HCT116 (cell line): ENCODE measurements around the gene COPE. TPM values are rescaled to one million over a fixed set of nuclear protein-coding genes. Genes with fewer than 3 reads are reported as not detected.

ENCODE experiments used
- ATAC-seq: fragments of 200-7000 bp; cut with Tn5 transposase; 2 replicates; pipeline ENCODE4 v1.9.1; 2020; ENCODE audit warnings: mild to moderate bottlenecking, moderate library complexity
- BruUV-seq: library from RNA; stranded (reverse); fragments of 400-500 nt; replicated peaks from 2 replicates; lab custom pipeline; 2021; lab: Mats Ljungman, UMichigan
- CTCF ChIA-PET: fragments of 300-600 bp; sonication (Branson Sonifier 250); formaldehyde crosslinking; loops from one replicate; lab custom pipeline; 2021; ENCODE audit warnings: antibody characterized with exemption; lab: Charles Lee
- POLR2A ChIA-PET: fragments of 300-600, 350-600 bp; sonication (Branson Sonifier 250); formaldehyde crosslinking; loops from one replicate; lab custom pipeline; 2021; ENCODE audit warnings: antibody characterized with exemption; lab: Charles Lee
- RAD21 ChIA-PET, 2 experiments: fragments of 300-600 bp; sonication (Branson Sonifier 250); formaldehyde crosslinking; loops; one replicate each; lab custom pipeline; 2023; ENCODE audit warnings: low total read pairs in 2 of 2; ENCODE audit not compliant: uncharacterized antibody in 2 of 2, unreplicated experiment in 2 of 2, low non-redundant PET in 1 of 2; lab: Charles Lee
- DNase-seq: peaks from one replicate; pipeline ENCODE4 v3.0.0-alpha.2; 2010; ENCODE audit warnings: low read depth, low spot score
- H2AFZ ChIP-seq: fragments of 200-600 bp; shearing (Covaris generic), sonication (generic); 2 replicates; pipeline ENCODE4 v1.6.1; 2017; ENCODE audit warnings: low read depth, mixed run types, mixed read lengths, antibody characterized with exemption, low read length; ENCODE audit not compliant: poor library complexity, severe bottlenecking
- H3K27ac ChIP-seq: 2 replicates; pipeline ENCODE4 v1.5.1; 2012; ENCODE audit warnings: low read depth, low read length
- H3K27me3 ChIP-seq: fragments of 200-600 bp; sonication (generic); 2 replicates; pipeline ENCODE4 v1.6.1; 2016; ENCODE audit warnings: mixed run types, low read length, mixed read lengths; ENCODE audit not compliant: insufficient read depth
- H3K36me3 ChIP-seq, 2 experiments: fragments of 200-500 bp in 1 of 2; fragments of 200-600 bp in 1 of 2; sonication (Bioruptor generic) in 1 of 2; sonication (generic) in 1 of 2; 2 replicates each; pipeline versions ENCODE4 v1.5.1 to v1.6.1; 2014 to 2016; ENCODE audit warnings: low read length in 2 of 2, inconsistent platforms in 1 of 2, mixed read lengths in 1 of 2, mixed run types in 1 of 2; ENCODE audit not compliant: insufficient read depth in 2 of 2, control insufficient read depth in 1 of 2
- H3K4me1 ChIP-seq, 2 experiments: fragments of 200-600 bp in 1 of 2; sonication (generic) in 1 of 2; 2 replicates each; pipeline versions ENCODE4 v1.5.1 to v1.6.1; 2012 to 2017; ENCODE audit warnings: low read length in 2 of 2, inconsistent platforms in 1 of 2, mild to moderate bottlenecking in 1 of 2, mixed read lengths in 1 of 2, mixed run types in 1 of 2, moderate library complexity in 1 of 2; ENCODE audit not compliant: insufficient read depth in 2 of 2, control insufficient read depth in 1 of 2
- H3K4me2 ChIP-seq: fragments of 200-600 bp; sonication (generic); 2 replicates; pipeline ENCODE4 v1.6.1; 2017; ENCODE audit warnings: mixed run types, low read length, mixed read lengths
- H3K4me3 ChIP-seq, 2 experiments: fragments of 200-600 bp in 1 of 2; sonication (generic) in 1 of 2; replicated peaks in 1 of 2; 2 replicates each; pipeline ENCODE4 v1.5.1; 2011 to 2016; ENCODE audit warnings: low read length in 2 of 2, control low read depth in 1 of 2, low read depth in 1 of 2, mild to moderate bottlenecking in 1 of 2, mixed read lengths in 1 of 2, mixed run types in 1 of 2
- H3K79me2 ChIP-seq: fragments of 200-600 bp; sonication (generic); 2 replicates; pipeline ENCODE4 v1.6.1; 2017; ENCODE audit warnings: mild to moderate bottlenecking, mixed run types, low read length, moderate library complexity, mixed read lengths; ENCODE audit not compliant: insufficient read depth
- H3K9ac ChIP-seq: fragments of 200-600 bp; sonication (generic); 2 replicates; pipeline ENCODE4 v1.6.1; 2016; ENCODE audit warnings: low read length, mixed read lengths
- H3K9me2 ChIP-seq: fragments of 200-600 bp; sonication (generic), shearing (Covaris generic); 2 replicates; pipeline ENCODE4 v1.6.1; 2017; ENCODE audit warnings: mixed run types, mild to moderate bottlenecking, moderate library complexity; ENCODE audit not compliant: insufficient read depth
- H3K9me3 ChIP-seq, 2 experiments: fragments of 200-500 bp in 1 of 2; fragments of 200-600 bp in 1 of 2; sonication (Bioruptor generic) in 1 of 2; sonication (generic) in 1 of 2; 2 replicates each; pipeline ENCODE4 v1.6.1; 2014 to 2017; ENCODE audit warnings: low read length in 2 of 2, mixed read lengths in 2 of 2, inconsistent platforms in 1 of 2, low read depth in 1 of 2, mild to moderate bottlenecking in 1 of 2, mixed run types in 1 of 2, moderate library complexity in 1 of 2; ENCODE audit not compliant: control insufficient read depth in 1 of 2, insufficient read depth in 1 of 2
- H4K20me1 ChIP-seq: fragments of 200-600 bp; sonication (generic), shearing (Covaris generic); 2 replicates; pipeline ENCODE4 v1.6.1; 2017; ENCODE audit warnings: mixed run types, mild to moderate bottlenecking, moderate library complexity; ENCODE audit not compliant: insufficient read depth
- ATF3 ChIP-seq: IDR thresholded peaks from 2 replicates; pipeline ENCODE4 v1.6.1; 2012
- CBX3 ChIP-seq: IDR thresholded peaks from 2 replicates; pipeline ENCODE4 v1.6.1; 2012; ENCODE audit warnings: low read depth
- EGR1 ChIP-seq: IDR thresholded peaks from 2 replicates; pipeline ENCODE4 v1.6.1; 2012; ENCODE audit warnings: low read depth
- ELF1 ChIP-seq: IDR thresholded peaks from 2 replicates; pipeline ENCODE4 v1.6.1; 2012; ENCODE audit warnings: low read depth, borderline replicate concordance
- FOSL1 ChIP-seq: IDR thresholded peaks from 2 replicates; pipeline ENCODE4 v1.6.1; 2012; ENCODE audit warnings: low read depth
- JUND ChIP-seq: IDR thresholded peaks from 2 replicates; pipeline ENCODE4 v1.6.1; 2012
- SIN3A ChIP-seq: IDR thresholded peaks from 2 replicates; pipeline ENCODE4 v1.6.1; 2012; ENCODE audit warnings: low read depth
- SRF ChIP-seq: IDR thresholded peaks from 2 replicates; pipeline ENCODE4 v1.6.1; 2012; ENCODE audit warnings: low read depth
- TCF7L2 ChIP-seq: IDR thresholded peaks from 2 replicates; pipeline ENCODE4 v1.7.0; 2011; ENCODE audit warnings: borderline replicate concordance, inconsistent platforms; ENCODE audit not compliant: insufficient read depth, insufficient read length; ENCODE audit errors: extremely low read depth
- ZBTB33 ChIP-seq: IDR thresholded peaks from 2 replicates; pipeline ENCODE4 v1.6.1; 2011; ENCODE audit warnings: mild to moderate bottlenecking, low read length, moderate library complexity; ENCODE audit not compliant: insufficient replicate concordance; ENCODE audit errors: extremely low read depth
- ZFX ChIP-seq: fragments of 450-650 bp; IDR thresholded peaks from 2 replicates; pipeline ENCODE4 v1.6.1; 2017
- ZNF274 ChIP-seq: fragments of 200-500 bp; sonication (Bioruptor generic); IDR thresholded peaks from 2 replicates; pipeline ENCODE4 v1.6.1; 2014; ENCODE audit warnings: mild to moderate bottlenecking, low read depth, low read length, inconsistent platforms
- intact Hi-C: fragments of 100-400 bp; cut with micrococcal nuclease; formaldehyde crosslinking; loops from 2 replicates; pipeline ENCODE4 v1.10.0; 2022
- total RNA-seq: library from RNA; stranded (reverse); gene quantifications from one replicate; pipeline ENCODE4 v1.2.1, GENCODE V29; 2021; ENCODE audit not compliant: unreplicated experiment
- TF ChIP-seq, protein P1 (sequence below): IDR thresholded peaks from 2 replicates; pipeline ENCODE4 v1.6.1; 2012; ENCODE audit warnings: low read depth
- TF ChIP-seq, protein P2 (sequence below), 3 experiments: fragments of 200-600 bp in 1 of 3; sonication (generic) in 1 of 3; IDR thresholded peaks in 2 of 3; conservative IDR thresholded peaks in 1 of 3; 2 replicates each; pipeline ENCODE4 v1.5.1; 2012 to 2017; ENCODE audit warnings: low read depth in 2 of 3, low read length in 2 of 3, antibody characterized with exemption in 1 of 3, borderline replicate concordance in 1 of 3, control low read depth in 1 of 3, mild to moderate bottlenecking in 1 of 3, mixed read lengths in 1 of 3, mixed run types in 1 of 3, moderate library complexity in 1 of 3; ENCODE audit not compliant: insufficient read depth in 1 of 3
- TF ChIP-seq, protein P3 (sequence below): IDR thresholded peaks from 2 replicates; pipeline ENCODE4 v1.6.1; 2012

Gene COPE
- total RNA-seq, 1 experiment from 2014 or later = 263 TPM

GRCh38 chr19:18905513-18906236 lies 13.5 kb downstream of the COPE start:
- ATAC-seq = no peak
- H3K4me1 ChIP-seq = no peaks in the 10 kb centered on the region
- no peak overlapping the region for H2AFZ ChIP-seq
- H3K4me2 ChIP-seq = no peak overlapping the region
- H3K36me3 ChIP-seq = peaks cover 0 to 8% of the 10 kb centered on the region in 2 experiments; a peak in 3 of 4 replicates
- H3K9ac ChIP-seq = no peak overlapping the region
- no peaks in the 10 kb centered on the region for H3K79me2 ChIP-seq
- TF ChIP-seq, protein P1, sequence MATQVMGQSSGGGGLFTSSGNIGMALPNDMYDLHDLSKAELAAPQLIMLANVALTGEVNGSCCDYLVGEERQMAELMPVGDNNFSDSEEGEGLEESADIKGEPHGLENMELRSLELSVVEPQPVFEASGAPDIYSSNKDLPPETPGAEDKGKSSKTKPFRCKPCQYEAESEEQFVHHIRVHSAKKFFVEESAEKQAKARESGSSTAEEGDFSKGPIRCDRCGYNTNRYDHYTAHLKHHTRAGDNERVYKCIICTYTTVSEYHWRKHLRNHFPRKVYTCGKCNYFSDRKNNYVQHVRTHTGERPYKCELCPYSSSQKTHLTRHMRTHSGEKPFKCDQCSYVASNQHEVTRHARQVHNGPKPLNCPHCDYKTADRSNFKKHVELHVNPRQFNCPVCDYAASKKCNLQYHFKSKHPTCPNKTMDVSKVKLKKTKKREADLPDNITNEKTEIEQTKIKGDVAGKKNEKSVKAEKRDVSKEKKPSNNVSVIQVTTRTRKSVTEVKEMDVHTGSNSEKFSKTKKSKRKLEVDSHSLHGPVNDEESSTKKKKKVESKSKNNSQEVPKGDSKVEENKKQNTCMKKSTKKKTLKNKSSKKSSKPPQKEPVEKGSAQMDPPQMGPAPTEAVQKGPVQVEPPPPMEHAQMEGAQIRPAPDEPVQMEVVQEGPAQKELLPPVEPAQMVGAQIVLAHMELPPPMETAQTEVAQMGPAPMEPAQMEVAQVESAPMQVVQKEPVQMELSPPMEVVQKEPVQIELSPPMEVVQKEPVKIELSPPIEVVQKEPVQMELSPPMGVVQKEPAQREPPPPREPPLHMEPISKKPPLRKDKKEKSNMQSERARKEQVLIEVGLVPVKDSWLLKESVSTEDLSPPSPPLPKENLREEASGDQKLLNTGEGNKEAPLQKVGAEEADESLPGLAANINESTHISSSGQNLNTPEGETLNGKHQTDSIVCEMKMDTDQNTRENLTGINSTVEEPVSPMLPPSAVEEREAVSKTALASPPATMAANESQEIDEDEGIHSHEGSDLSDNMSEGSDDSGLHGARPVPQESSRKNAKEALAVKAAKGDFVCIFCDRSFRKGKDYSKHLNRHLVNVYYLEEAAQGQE = no peak
- TF ChIP-seq ATF3 = no peak
- TF ChIP-seq, protein P2, sequence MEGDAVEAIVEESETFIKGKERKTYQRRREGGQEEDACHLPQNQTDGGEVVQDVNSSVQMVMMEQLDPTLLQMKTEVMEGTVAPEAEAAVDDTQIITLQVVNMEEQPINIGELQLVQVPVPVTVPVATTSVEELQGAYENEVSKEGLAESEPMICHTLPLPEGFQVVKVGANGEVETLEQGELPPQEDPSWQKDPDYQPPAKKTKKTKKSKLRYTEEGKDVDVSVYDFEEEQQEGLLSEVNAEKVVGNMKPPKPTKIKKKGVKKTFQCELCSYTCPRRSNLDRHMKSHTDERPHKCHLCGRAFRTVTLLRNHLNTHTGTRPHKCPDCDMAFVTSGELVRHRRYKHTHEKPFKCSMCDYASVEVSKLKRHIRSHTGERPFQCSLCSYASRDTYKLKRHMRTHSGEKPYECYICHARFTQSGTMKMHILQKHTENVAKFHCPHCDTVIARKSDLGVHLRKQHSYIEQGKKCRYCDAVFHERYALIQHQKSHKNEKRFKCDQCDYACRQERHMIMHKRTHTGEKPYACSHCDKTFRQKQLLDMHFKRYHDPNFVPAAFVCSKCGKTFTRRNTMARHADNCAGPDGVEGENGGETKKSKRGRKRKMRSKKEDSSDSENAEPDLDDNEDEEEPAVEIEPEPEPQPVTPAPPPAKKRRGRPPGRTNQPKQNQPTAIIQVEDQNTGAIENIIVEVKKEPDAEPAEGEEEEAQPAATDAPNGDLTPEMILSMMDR (IDR thresholded peaks at IDR 0.05 in 2 of 3, conservative IDR thresholded peaks at IDR 0.05 in 1 of 3; ENCODE audit: borderline replicate concordance in 1 of 3, insufficient read depth in 1 of 3, low read depth in 2 of 3, low read length in 2 of 3) = no peak
- no peak for TF ChIP-seq ZNF274
- TF ChIP-seq, protein P3, sequence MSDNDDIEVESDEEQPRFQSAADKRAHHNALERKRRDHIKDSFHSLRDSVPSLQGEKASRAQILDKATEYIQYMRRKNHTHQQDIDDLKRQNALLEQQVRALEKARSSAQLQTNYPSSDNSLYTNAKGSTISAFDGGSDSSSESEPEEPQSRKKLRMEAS = no peak
- TF ChIP-seq JUND = no peak
- no peak for TF ChIP-seq EGR1
- no peak for TF ChIP-seq SRF
- TF ChIP-seq ELF1 = no peak
- no peak for TF ChIP-seq TCF7L2
- TF ChIP-seq FOSL1 = no peak
- no peak for TF ChIP-seq ZFX
- TF ChIP-seq ZBTB33 = no peak
- no peak for TF ChIP-seq SIN3A
- no peak for TF ChIP-seq CBX3
- ChIA-PET POLR2A (interaction anchor here (1.2 kb wide), 1 partner anchor 13 kb away, joined by 5 read pairs; the partner anchor contains the start of genes COPE and DDX49), CTCF (no interaction called here), RAD21 (no interaction called here)
- no peaks in the 10 kb centered on the region for H3K9me3 ChIP-seq
- H3K9me2 ChIP-seq = no peaks in the 10 kb centered on the region
- BruUV-seq = no TSS peak
- H4K20me1 ChIP-seq = no peaks in the 10 kb centered on the region
- no peak for DNase-seq
- no peak overlapping the region for H3K4me3 ChIP-seq
- H3K27me3 ChIP-seq = no peaks in the 10 kb centered on the region
- intact Hi-C loops = no loop called here
- H3K27ac ChIP-seq = no peak overlapping the region
